ENCODE data around the gene PSMG4.
A peak's percentile ranks its signal among the peaks of the same experiment; 100 is the strongest.

The PSMG4 gene

DNA sequence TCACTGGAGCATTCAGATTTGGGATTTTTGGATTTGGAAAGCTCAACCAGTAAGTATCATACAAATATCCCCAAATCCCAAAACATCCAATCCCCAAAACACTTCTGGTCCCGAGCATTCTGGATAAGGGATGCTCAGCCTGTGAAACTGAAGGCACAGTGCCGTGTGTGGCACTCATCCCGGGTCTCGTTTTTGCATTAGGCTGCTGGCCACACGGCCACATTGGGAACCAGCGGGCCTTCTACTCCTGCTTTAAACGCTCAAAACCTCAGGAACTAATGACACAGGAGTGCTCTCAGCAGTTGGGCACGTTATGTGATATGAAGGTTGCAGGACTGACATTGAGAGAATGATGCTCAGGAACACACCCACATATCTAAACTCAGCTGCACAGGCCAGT lies 35.6 kb downstream of the PSMG4 start:
- Histone ChIP-seq H3K9ac (ENCODE audit: low read length) (no peak overlapping the region), H3K4me2 (ENCODE audit: low read length) (no peak overlapping the region), H3K27ac (ENCODE audit: low read length) (no peak overlapping the region), H3K4me3 (ENCODE audit: low read length) (no peak overlapping the region), H3K9me3 (ENCODE audit: insufficient read depth, low read length) (no peaks in the 10 kb centered on the region), H3K4me1 (ENCODE audit: low read length) (no peaks in the 10 kb centered on the region), H4K20me1 (ENCODE audit: insufficient read depth, low read length) (no peaks in the 10 kb centered on the region), H3K27me3 (ENCODE audit: low read depth, low read length) (no peaks in the 10 kb centered on the region), H3K36me3 (replicated peaks; ENCODE audit: low read depth, low read length) (no peaks in the 10 kb centered on the region), H3K79me2 (ENCODE audit: low read length) (no peaks in the 10 kb centered on the region), H2AFZ (ENCODE audit: low read depth, low read length) (no peak overlapping the region)
- TF ChIP-seq EZH2phosphoT487 (IDR thresholded peaks at IDR 0.05; ENCODE audit: low read depth), result no peak
- TF ChIP-seq, protein P1, sequence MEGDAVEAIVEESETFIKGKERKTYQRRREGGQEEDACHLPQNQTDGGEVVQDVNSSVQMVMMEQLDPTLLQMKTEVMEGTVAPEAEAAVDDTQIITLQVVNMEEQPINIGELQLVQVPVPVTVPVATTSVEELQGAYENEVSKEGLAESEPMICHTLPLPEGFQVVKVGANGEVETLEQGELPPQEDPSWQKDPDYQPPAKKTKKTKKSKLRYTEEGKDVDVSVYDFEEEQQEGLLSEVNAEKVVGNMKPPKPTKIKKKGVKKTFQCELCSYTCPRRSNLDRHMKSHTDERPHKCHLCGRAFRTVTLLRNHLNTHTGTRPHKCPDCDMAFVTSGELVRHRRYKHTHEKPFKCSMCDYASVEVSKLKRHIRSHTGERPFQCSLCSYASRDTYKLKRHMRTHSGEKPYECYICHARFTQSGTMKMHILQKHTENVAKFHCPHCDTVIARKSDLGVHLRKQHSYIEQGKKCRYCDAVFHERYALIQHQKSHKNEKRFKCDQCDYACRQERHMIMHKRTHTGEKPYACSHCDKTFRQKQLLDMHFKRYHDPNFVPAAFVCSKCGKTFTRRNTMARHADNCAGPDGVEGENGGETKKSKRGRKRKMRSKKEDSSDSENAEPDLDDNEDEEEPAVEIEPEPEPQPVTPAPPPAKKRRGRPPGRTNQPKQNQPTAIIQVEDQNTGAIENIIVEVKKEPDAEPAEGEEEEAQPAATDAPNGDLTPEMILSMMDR (IDR thresholded peaks at IDR 0.05; ENCODE audit: low read depth, low read length), result no peak

DNA sequence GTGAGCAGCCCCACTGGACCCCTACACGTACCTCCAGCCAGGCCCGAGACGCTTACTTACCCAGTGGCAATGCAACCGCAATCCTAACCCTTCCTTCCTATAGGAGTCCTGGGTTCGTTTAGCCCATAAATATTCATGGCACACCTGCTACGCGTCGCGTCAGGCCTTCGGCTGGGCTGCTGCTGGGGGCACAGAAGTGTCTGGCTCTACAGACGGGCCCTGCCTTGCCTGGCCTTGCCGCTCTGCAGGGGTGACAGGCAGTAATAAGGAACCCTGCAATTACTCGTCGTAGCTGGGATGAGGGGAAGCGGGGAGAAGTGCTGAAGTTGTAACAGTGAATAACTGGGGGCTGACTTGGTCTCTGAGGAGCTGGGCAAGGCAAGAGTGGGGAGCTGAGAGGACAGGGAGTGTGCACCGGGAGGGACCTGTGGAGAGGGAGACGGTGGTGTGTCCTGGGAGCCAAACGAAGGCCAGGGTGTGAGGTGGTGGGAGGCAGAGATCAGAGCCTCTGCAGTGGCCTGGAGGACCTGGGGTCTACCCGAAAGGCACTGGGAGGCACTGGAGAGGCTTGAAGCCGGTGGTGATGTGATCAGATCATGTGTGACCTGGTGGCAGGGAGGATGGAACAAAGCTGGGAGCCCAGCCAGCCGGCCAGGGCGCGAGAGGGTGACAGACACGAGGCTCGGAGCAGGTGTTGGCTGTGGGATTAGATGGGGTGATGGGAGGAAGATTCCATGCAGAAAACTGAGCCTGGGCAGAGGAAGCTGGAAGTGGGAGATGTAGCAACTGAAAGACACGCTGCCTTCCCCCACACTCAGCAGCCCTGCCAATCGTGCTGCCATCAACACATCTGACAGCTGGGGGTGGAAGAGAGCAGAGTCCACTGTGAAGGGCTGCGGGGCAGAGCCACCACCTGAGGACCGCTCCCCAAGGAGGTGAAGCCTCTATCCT lies 36.4 kb downstream of the PSMG4 start:
- H3K27ac ChIP-seq (ENCODE audit: low read length), result no peak overlapping the region
- H3K9ac ChIP-seq (ENCODE audit: low read length), result no peak overlapping the region
- TF ChIP-seq, protein P1 (IDR thresholded peaks at IDR 0.05; ENCODE audit: low read depth, low read length), result peak; percentile 33
- TF ChIP-seq EZH2phosphoT487 (IDR thresholded peaks at IDR 0.05; ENCODE audit: low read depth), result no peak
- H3K4me2 ChIP-seq (ENCODE audit: low read length), result no peak overlapping the region
- H3K4me3 ChIP-seq (ENCODE audit: low read length), result no peak overlapping the region
- no peaks in the 10 kb centered on the region for H4K20me1 ChIP-seq (ENCODE audit: insufficient read depth, low read length)
- H3K36me3 ChIP-seq (replicated peaks; ENCODE audit: low read depth, low read length), result no peaks in the 10 kb centered on the region
- no peak overlapping the region for H2AFZ ChIP-seq (ENCODE audit: low read depth, low read length)
- no peaks in the 10 kb centered on the region for H3K4me1 ChIP-seq (ENCODE audit: low read length)
- no peaks in the 10 kb centered on the region for H3K9me3 ChIP-seq (ENCODE audit: insufficient read depth, low read length)
- H3K79me2 ChIP-seq (ENCODE audit: low read length), result no peaks in the 10 kb centered on the region
- no peaks in the 10 kb centered on the region for H3K27me3 ChIP-seq (ENCODE audit: low read depth, low read length)

DNA sequence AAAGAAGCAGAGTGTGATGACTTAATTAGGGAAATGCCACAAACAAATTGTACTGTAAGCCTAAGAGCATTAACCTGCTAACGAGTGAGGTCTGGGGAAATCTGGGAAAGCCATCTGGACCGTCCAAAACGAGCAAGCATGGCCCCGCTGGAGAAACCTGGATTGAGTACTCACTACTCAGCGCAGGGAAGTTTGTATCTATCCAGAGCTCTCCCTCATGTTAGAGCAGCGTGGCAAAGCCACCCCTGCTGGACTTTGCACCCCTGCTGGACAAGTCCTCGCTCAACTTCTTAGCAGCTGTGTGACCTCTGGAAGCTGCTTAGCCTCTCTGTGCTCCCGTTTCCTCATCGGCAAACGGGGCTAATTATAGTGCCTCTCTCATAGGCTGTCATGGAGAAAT lies 37.3 kb downstream of the PSMG4 start:
- no peak overlapping the region for H3K27ac ChIP-seq (ENCODE audit: low read length)
- H3K36me3 ChIP-seq (replicated peaks; ENCODE audit: low read depth, low read length), result no peaks in the 10 kb centered on the region
- H4K20me1 ChIP-seq (ENCODE audit: insufficient read depth, low read length), result no peaks in the 10 kb centered on the region

DNA sequence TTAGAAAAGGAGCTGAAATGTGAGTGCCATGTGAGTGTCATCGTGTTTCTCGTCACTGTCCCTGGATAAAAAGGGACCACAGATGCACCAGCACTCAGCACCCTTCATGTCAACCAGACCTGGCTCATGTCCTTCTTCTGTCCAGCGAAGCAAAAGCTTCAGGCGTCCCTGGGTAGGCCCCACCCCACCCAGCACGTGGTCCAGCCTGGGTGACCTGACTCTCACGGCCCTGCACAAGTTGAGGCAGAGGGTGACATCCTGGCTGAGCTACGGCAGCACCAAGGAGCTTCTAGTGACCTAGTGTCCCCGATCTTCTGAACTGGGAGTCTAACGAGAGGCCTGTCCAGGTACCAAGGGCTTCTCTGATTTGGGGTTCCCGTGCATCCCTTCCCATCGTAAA lies 37.8 kb downstream of the PSMG4 start:
- Histone ChIP-seq H3K27ac (ENCODE audit: low read length) (no peak overlapping the region), H3K9me3 (ENCODE audit: insufficient read depth, low read length) (no peaks in the 10 kb centered on the region), H3K27me3 (ENCODE audit: low read depth, low read length) (no peaks in the 10 kb centered on the region), H3K4me1 (ENCODE audit: low read length) (no peaks in the 10 kb centered on the region), H4K20me1 (ENCODE audit: insufficient read depth, low read length) (no peaks in the 10 kb centered on the region), H3K36me3 (replicated peaks; ENCODE audit: low read depth, low read length) (no peaks in the 10 kb centered on the region), H3K4me3 (ENCODE audit: low read length) (no peak overlapping the region), H3K9ac (ENCODE audit: low read length) (no peak overlapping the region), H3K4me2 (ENCODE audit: low read length) (no peak overlapping the region), H3K79me2 (ENCODE audit: low read length) (no peaks in the 10 kb centered on the region), H2AFZ (ENCODE audit: low read depth, low read length) (no peak overlapping the region)
- TF ChIP-seq EZH2phosphoT487 (IDR thresholded peaks at IDR 0.05; ENCODE audit: low read depth), result no peak
- TF ChIP-seq, protein P1 (IDR thresholded peaks at IDR 0.05; ENCODE audit: low read depth, low read length), result no peak

More for the DNA sequence above, 37.3 kb downstream of the PSMG4 start:
- Histone ChIP-seq H3K4me3 (ENCODE audit: low read length) (no peak overlapping the region), H3K79me2 (ENCODE audit: low read length) (no peaks in the 10 kb centered on the region), H3K4me2 (ENCODE audit: low read length) (no peak overlapping the region), H3K9ac (ENCODE audit: low read length) (no peak overlapping the region), H3K27me3 (ENCODE audit: low read depth, low read length) (no peaks in the 10 kb centered on the region), H2AFZ (ENCODE audit: low read depth, low read length) (no peak overlapping the region), H3K9me3 (ENCODE audit: insufficient read depth, low read length) (no peaks in the 10 kb centered on the region), H3K4me1 (ENCODE audit: low read length) (no peaks in the 10 kb centered on the region)
- TF ChIP-seq, protein P1 (IDR thresholded peaks at IDR 0.05; ENCODE audit: low read depth, low read length), result no peak
- TF ChIP-seq EZH2phosphoT487 (IDR thresholded peaks at IDR 0.05; ENCODE audit: low read depth), result no peak

Measured in OCI-LY3 (cell line).